ENCODE measurements around the gene SPINK9. TPM values are rescaled to one million over a fixed set of nuclear protein-coding genes. Genes with fewer than 3 reads are reported as not detected.
"Not testable (repeated sequence)": the region's sequence is repeated elsewhere in the genome, so short reads cannot be mapped to it uniquely, and the experiment has no call there.

Gene SPINK9
- total RNA-seq, 1 donor from 2014 or later, result not detected

GRCh38 chr5:148309746-148310145 lies 25.6 kb upstream of the SPINK9 start:
- no peak for DNase-seq (ENCODE audit: low read depth, low spot score)
- TF ChIP-seq CTCF (conservative IDR thresholded peaks at IDR 0.05), result no peak
- Mint-ChIP-seq H3K4me3 (no peak overlapping the region), H3K27me3 (ENCODE audit: low read depth) (no peaks in the 10 kb centered on the region), H3K36me3 (ENCODE audit: low read depth) (peaks cover 5% of the 10 kb centered on the region), H3K9me3 (peaks cover 15% of the 10 kb centered on the region), H3K27ac (ENCODE audit: unreplicated experiment) (no peak overlapping the region), H3K4me1 (no peaks in the 10 kb centered on the region)

- H3K4me3 Mint-ChIP-seq, result no peak overlapping the region
- H3K36me3 Mint-ChIP-seq (ENCODE audit: low read depth), result peaks cover 5% of the 10 kb centered on the region
- TF ChIP-seq CTCF (conservative IDR thresholded peaks at IDR 0.05), result no peak
- peaks cover 15% of the 10 kb centered on the region for H3K9me3 Mint-ChIP-seq
- no peaks in the 10 kb centered on the region for H3K4me1 Mint-ChIP-seq
- peaks cover 2% of the 10 kb centered on the region for H3K27me3 Mint-ChIP-seq (ENCODE audit: low read depth)
- no peak overlapping the region for H3K27ac Mint-ChIP-seq (ENCODE audit: unreplicated experiment)
- no peak for DNase-seq (ENCODE audit: low read depth, low spot score)
Observed at GRCh38 chr5:148311484-148311883, 23.9 kb upstream of the SPINK9 start.

- Mint-ChIP-seq H3K4me3 (no peak within 1 kb of the TSS), H3K36me3 (ENCODE audit: low read depth) (peaks cover 5% of the 10 kb centered on the region), H3K27ac (ENCODE audit: unreplicated experiment) (no peak within 1 kb of the TSS), H3K27me3 (ENCODE audit: low read depth) (peaks cover 5% of the 10 kb centered on the region), H3K9me3 (peaks cover 15% of the 10 kb centered on the region), H3K4me1 (no peaks in the 10 kb centered on the region)
- no peak for TF ChIP-seq CTCF (conservative IDR thresholded peaks at IDR 0.05)
- DNase-seq (ENCODE audit: low read depth, low spot score), result no peak
Observed at GRCh38 chr5:148312153-148312552, 23.2 kb upstream of the SPINK9 start, which contains the start of gene SPINK7. Gene SPINK7, plus strand, starts transcription at chr5:148312423. Its CDS starts 61 bp downstream, at chr5:148312484.

- H3K36me3 Mint-ChIP-seq (ENCODE audit: low read depth), result peaks cover 5% of the 10 kb centered on the region
- no peak for DNase-seq (ENCODE audit: low read depth, low spot score)
- H3K4me1 Mint-ChIP-seq, result no peaks in the 10 kb centered on the region
- peaks cover 5% of the 10 kb centered on the region for H3K27me3 Mint-ChIP-seq (ENCODE audit: low read depth)
- H3K9me3 Mint-ChIP-seq, result peaks cover 6% of the 10 kb centered on the region
- no peak overlapping the region for H3K4me3 Mint-ChIP-seq
- no peak for TF ChIP-seq CTCF (conservative IDR thresholded peaks at IDR 0.05)
- H3K27ac Mint-ChIP-seq (ENCODE audit: unreplicated experiment), result no peak overlapping the region
Observed at GRCh38 chr5:148314187-148314586, 21.2 kb upstream of the SPINK9 start.

GRCh38 chr5:148314731-148315130 lies 20.6 kb upstream of the SPINK9 start:
- Mint-ChIP-seq H3K27me3 (ENCODE audit: low read depth) (peaks cover 5% of the 10 kb centered on the region), H3K27ac (ENCODE audit: unreplicated experiment) (no peak overlapping the region), H3K4me1 (peaks cover 4% of the 10 kb centered on the region), H3K36me3 (ENCODE audit: low read depth) (peaks cover 2% of the 10 kb centered on the region), H3K9me3 (peaks cover 2% of the 10 kb centered on the region), H3K4me3 (no peak overlapping the region)
- no peak for DNase-seq (ENCODE audit: low read depth, low spot score)
- no peak for TF ChIP-seq CTCF (conservative IDR thresholded peaks at IDR 0.05)

GRCh38 chr5:148320011-148320963 lies 15.1 kb upstream of the SPINK9 start:
- H3K4me1 Mint-ChIP-seq; H3K36me3 Mint-ChIP-seq (ENCODE audit: low read depth); H3K27me3 Mint-ChIP-seq (ENCODE audit: low read depth); H3K9me3 Mint-ChIP-seq: not testable (repeated sequence)
- DNase-seq (ENCODE audit: low read depth, low spot score), result peak; percentile 23
- H3K27ac Mint-ChIP-seq (ENCODE audit: unreplicated experiment), result peak overlapping the region; percentile 97
- peak overlapping the region; percentile 92 for H3K4me3 Mint-ChIP-seq
